HepG2 (cell line): ENCODE measurements around the gene GRAMD4. TPM values are rescaled to one million over a fixed set of nuclear protein-coding genes. Genes with fewer than 3 reads are reported as not detected.

Experiments used
- ATAC-seq: fragments of 200-7000 bp; cut with Tn5 transposase; 3 replicates; pipeline ENCODE4 v1.9.1; 2020; ENCODE audit warnings: mild to moderate bottlenecking, moderate library complexity
- BruUV-seq: library from RNA; stranded (reverse); fragments of 400-500 nt; replicated peaks from 2 replicates; lab custom pipeline; 2021; lab: Mats Ljungman, UMichigan
- CTCF ChIA-PET: fragments of 300-600 bp; formaldehyde crosslinking; extraction: SDS; loops from one replicate; lab custom pipeline; 2021; ENCODE audit warnings: low total read pairs, inconsistent platforms, low intra/inter-chr PET ratio; lab: Yijun Ruan, JAX
- POLR2A ChIA-PET: fragments of 350-600 bp; sonication (Branson Sonifier 250); formaldehyde crosslinking; loops from one replicate; lab custom pipeline; 2020; ENCODE audit warnings: antibody characterized with exemption, inconsistent platforms; lab: Yijun Ruan, JAX
- DNase-seq: peaks from one replicate; pipeline ENCODE4 v3.0.0-alpha.2; 2015; ENCODE audit warnings: low spot score
- FAIRE-seq: peaks from 3 replicates; lab custom pipeline; 2011; peaks lifted over from hg19 to GRCh38; lab: Jason Lieb, UNC
- H2AFZ ChIP-seq: one replicate; pipeline ENCODE4 v1.6.1; 2011; ENCODE audit warnings: low read length, inconsistent platforms
- H3K27ac ChIP-seq: fragments of 300-600 bp; 3 replicates; pipeline ENCODE4 v1.8.0; 2011; ENCODE audit warnings: mixed run types, mild to moderate bottlenecking, mixed read lengths, low read length, inconsistent platforms; ENCODE audit not compliant: insufficient read depth; ENCODE audit errors: extremely low read length
- H3K27me3 ChIP-seq, 2 experiments: fragments of 200-600 bp in 1 of 2; 2 replicates in 1 of 2; 3 replicates in 1 of 2; pipeline versions ENCODE4 v1.6.0 to v1.8.0; 2011; ENCODE audit warnings: low read length in 2 of 2, mild to moderate bottlenecking in 2 of 2, moderate library complexity in 2 of 2, inconsistent platforms in 1 of 2; ENCODE audit not compliant: insufficient read depth in 2 of 2, control insufficient read depth in 1 of 2
- H3K36me3 ChIP-seq, 2 experiments: fragments of 200-600 bp in 1 of 2; replicated peaks in 1 of 2; 2 replicates in 1 of 2; 3 replicates in 1 of 2; pipeline versions ENCODE4 v1.5.1 to v1.8.0; 2011; ENCODE audit warnings: low read length in 2 of 2, inconsistent platforms in 1 of 2; ENCODE audit not compliant: insufficient read depth in 2 of 2, control insufficient read depth in 1 of 2
- H3K4me1 ChIP-seq: 2 replicates; pipeline ENCODE4 v1.5.1; 2012; ENCODE audit warnings: low read length, inconsistent platforms; ENCODE audit not compliant: insufficient read depth
- H3K4me2 ChIP-seq: 2 replicates; pipeline ENCODE4 v1.6.0; 2011; ENCODE audit warnings: low read depth, low read length, inconsistent platforms
- H3K4me3 ChIP-seq, 3 experiments: fragments of 200-600 bp in 1 of 3; sonication (generic), shearing (Covaris generic) in 1 of 3; replicated peaks in 1 of 3; 2 replicates each; pipeline ENCODE4 v1.5.1; 2011 to 2016; ENCODE audit warnings: low read length in 3 of 3, inconsistent platforms in 2 of 3, low read depth in 2 of 3, mild to moderate bottlenecking in 2 of 3, control low read depth in 1 of 3, mixed read lengths in 1 of 3; ENCODE audit not compliant: insufficient read depth in 1 of 3
- H3K79me2 ChIP-seq: one replicate; pipeline ENCODE4 v1.6.1; 2011; ENCODE audit warnings: low read length, inconsistent platforms; ENCODE audit not compliant: insufficient read depth
- H3K9ac ChIP-seq: 2 replicates; pipeline ENCODE4 v1.6.0; 2011; ENCODE audit warnings: mild to moderate bottlenecking, low read depth, low read length, inconsistent platforms; ENCODE audit not compliant: insufficient read depth
- H3K9me3 ChIP-seq: 2 replicates; pipeline ENCODE4 v1.5.1; 2012; ENCODE audit warnings: mild to moderate bottlenecking, low read length
- H4K20me1 ChIP-seq: 2 replicates; pipeline ENCODE4 v1.6.0; 2011; ENCODE audit warnings: inconsistent platforms, mild to moderate bottlenecking, low read length, moderate library complexity; ENCODE audit not compliant: insufficient read depth
- ARNT2 ChIP-seq: sonication (generic); formaldehyde crosslinking; IDR thresholded peaks from 2 replicates; pipeline ENCODE4 v1.8.0; 2022; ENCODE audit warnings: mild to moderate bottlenecking, low read depth, missing genetic modification reagents, moderate library complexity
- GATAD2A ChIP-seq: IDR thresholded peaks from 2 replicates; pipeline ENCODE4 v1.6.1; 2016
- KLF13 ChIP-seq: sonication (generic); formaldehyde crosslinking; IDR thresholded peaks from 2 replicates; pipeline ENCODE4 v1.4.0; 2020; ENCODE audit warnings: mild to moderate bottlenecking, missing genetic modification reagents
- ZBTB1 ChIP-seq: sonication (generic); formaldehyde crosslinking; IDR thresholded peaks from 2 replicates; pipeline ENCODE4 v1.4.0; 2020; ENCODE audit warnings: missing genetic modification reagents, borderline replicate concordance
- ZBTB14 ChIP-seq: sonication (generic); formaldehyde crosslinking; IDR thresholded peaks from 2 replicates; pipeline ENCODE4 v1.4.0; 2020; ENCODE audit warnings: missing genetic modification reagents
- ZNF431 ChIP-seq: sonication (generic); formaldehyde crosslinking; IDR thresholded peaks from 2 replicates; pipeline ENCODE4 v1.9.0; 2022; ENCODE audit warnings: missing genetic modification reagents, low read depth, mild to moderate bottlenecking, borderline replicate concordance
- ZNF777 ChIP-seq: sonication (generic); formaldehyde crosslinking; IDR thresholded peaks from 2 replicates; pipeline ENCODE4 v1.4.0; 2020; ENCODE audit warnings: missing genetic modification reagents
- WGBS: methylation state at CpG from one replicate; pipeline ENCODE4 v1.1.6; 2017; ENCODE audit warnings: low lambda C conversion rate; 5-methylcytosine and 5-hydroxymethylcytosine counted together
- in situ Hi-C: cut with HindIII; loops from 2 replicates; pipeline ENCODE4 v1.10.0; 2017; ENCODE audit warnings: low pct_unique_long_range_greater_than_20kb; ENCODE audit not compliant: extremely low pct_ligation_motif_present
- intact Hi-C: fragments of 100-400 bp; cut with micrococcal nuclease; formaldehyde crosslinking; loops from one replicate; pipeline ENCODE4 v1.10.0; 2022; ENCODE audit not compliant: unreplicated experiment
- polyA plus RNA-seq, 8 experiments: library from polyadenylated mRNA; depleted of rRNA in 3 of 8; stranded (reverse) in 7 of 8; unstranded in 1 of 8; fragments of >200 nt; fragmentation: Illumina TruSeq in 4 of 8; extraction: Trizol in 4 of 8; gene quantifications; 2 replicates each; pipeline versions ENCODE4 v1.2.1 to v1.2.3, GENCODE V29; 2011 to 2016; ENCODE audit warnings: low read depth in 4 of 8, missing spikeins in 1 of 8, mixed read lengths in 1 of 8; ENCODE audit not compliant: insufficient read depth in 1 of 8
- total RNA-seq, 5 experiments: library from RNA; depleted of rRNA; stranded (reverse); fragments of >200 nt; fragmentation: Illumina TruSeq; extraction: Trizol; gene quantifications; 2 replicates each; pipeline ENCODE4 v1.2.3, GENCODE V29; 2016; ENCODE audit warnings: low read depth in 1 of 5

GRAMD4 gene
- total and polyA plus RNA-seq, 2 of the 13 experiments (the other 11 are each of a cell fraction or from before 2014, with no cell fraction given): 15.2 to 15.7 TPM

- H3K4me1 ChIP-seq: 0 out of 2 replicates have a peak, but pooled peaks cover 4% of the 10 kb centered on the region
- no peak overlapping the region for H3K4me2 ChIP-seq
- no peak for DNase-seq
- ChIA-PET POLR2A (no interaction called here), CTCF (no interaction called here)
- peaks cover 10 to 28% of the 10 kb centered on the region in 2 experiments for H3K36me3 ChIP-seq
- no peaks in the 10 kb centered on the region for H3K9me3 ChIP-seq
- no peak overlapping the region for H3K27ac ChIP-seq
- peaks cover 13% of the 10 kb centered on the region for H3K79me2 ChIP-seq
- H4K20me1 ChIP-seq: peaks cover 10% of the 10 kb centered on the region; the same call in 1 of the 2 replicates
- no TSS peak for BruUV-seq
- no peak overlapping the region for H3K9ac ChIP-seq
- H3K27me3 ChIP-seq: no peaks in the 10 kb centered on the region
- WGBS: 97% methylated on average over 9 of the region's 9 CpGs
- TF ChIP-seq ZBTB1 (CRISPR knock-in tag): no peak
- no peak for TF ChIP-seq ZBTB14 (CRISPR knock-in tag)
- no peak for ATAC-seq
- intact Hi-C loops: no loop called here
- H3K4me3 ChIP-seq: no peak overlapping the region
- in situ Hi-C loops: no loop called here
- no peak for FAIRE-seq
- no peak overlapping the region for H2AFZ ChIP-seq
Measured at GRCh38 chr22:46723882-46724281, 103.7 kb downstream of the GRAMD4 start.

- H3K27ac ChIP-seq: no peak overlapping the region
- no peak overlapping the region for H3K4me2 ChIP-seq
- DNase-seq (no peak), FAIRE-seq (no peak), ATAC-seq (no peak)
- no peak overlapping the region for H3K4me3 ChIP-seq
- intact Hi-C loops: no loop called here
- WGBS: 92% methylated on average over 18 of the region's 18 CpGs
- H3K36me3 ChIP-seq: peaks cover 6 to 19% of the 10 kb centered on the region in 2 experiments
- ChIA-PET POLR2A (interaction anchor here (0.9 kb wide), 1 partner anchor 37 kb away, joined by 4 read pairs; the partner anchor contains the start of gene TBC1D22A), CTCF (no interaction called here)
- no peak overlapping the region for H3K9ac ChIP-seq
- H4K20me1 ChIP-seq: peaks cover 10% of the 10 kb centered on the region; the same call in 1 of the 2 replicates
- H3K79me2 ChIP-seq: peaks cover 19% of the 10 kb centered on the region
- H3K27me3 ChIP-seq: no peaks in the 10 kb centered on the region
- no TSS peak for BruUV-seq
- no peak overlapping the region for H2AFZ ChIP-seq
- TF ChIP-seq GATAD2A (CRISPR knock-in tag): no peak
- no peak for TF ChIP-seq ZNF777
- no peak for TF ChIP-seq ARNT2 (CRISPR knock-in tag)
- TF ChIP-seq KLF13 (CRISPR knock-in tag): no peak
- TF ChIP-seq ZNF431 (CRISPR knock-in tag): no peak
- TF ChIP-seq, all 625 proteins: peak for 0
- in situ Hi-C loops: no loop called here
- H3K9me3 ChIP-seq: no peaks in the 10 kb centered on the region
- H3K4me1 ChIP-seq: 0 out of 2 replicates have a peak, but pooled peaks cover 4% of the 10 kb centered on the region
Measured at GRCh38 chr22:46725096-46725495, 104.9 kb downstream of the GRAMD4 start.
